Gastrocnemius medialis (tissue), 4 donors: ENCODE measurements around the gene CFDP1. TPM values are rescaled to one million over a fixed set of nuclear protein-coding genes. Genes with fewer than 3 reads are reported as not detected.

Source experiments
- ATAC-seq, 2 donors: fragments of 150-250 bp; one replicate each; pipeline ENCODE4 v1.9.1; 2016
- DNase-seq, 2 donors: peaks; one replicate each; pipeline ENCODE4 v3.0.0-alpha.2; 2019
- H3K27ac ChIP-seq, 4 donors: fragments of 200-600 bp; sonication (generic); 1 replicate in 1 of 4; 2 replicates in 3 of 4; pipeline ENCODE4 v1.5.1; 2016 to 2018; ENCODE audit warnings: mild to moderate bottlenecking in 2 of 4, moderate library complexity in 1 of 4
- H3K27me3 ChIP-seq, 3 donors: fragments of 200-600 bp; sonication (generic) in 2 of 3; 1 replicate in 1 of 3; 2 replicates in 2 of 3; pipeline versions ENCODE4 v1.5.1 to v1.6.0; 2016 to 2019; ENCODE audit warnings: mild to moderate bottlenecking in 1 of 3, moderate library complexity in 1 of 3
- H3K36me3 ChIP-seq, 2 donors: fragments of 200-600 bp; sonication (generic) in 1 of 2; one replicate each; pipeline ENCODE4 v1.5.1; 2017 to 2018
- H3K4me1 ChIP-seq, 2 donors: fragments of 200-600 bp; sonication (generic) in 1 of 2; one replicate each; pipeline ENCODE4 v1.5.1; 2016 to 2017; ENCODE audit warnings: mild to moderate bottlenecking in 2 of 2
- H3K4me3 ChIP-seq, 4 donors: fragments of 200-600 bp; sonication (generic) in 3 of 4; 1 replicate in 1 of 4; 2 replicates in 3 of 4; pipeline ENCODE4 v1.5.1; 2016 to 2019; ENCODE audit warnings: mild to moderate bottlenecking in 2 of 4
- H3K9me3 ChIP-seq, 3 donors: fragments of 200-600 bp; sonication (generic) in 2 of 3; 1 replicate in 1 of 3; 2 replicates in 2 of 3; pipeline ENCODE4 v1.5.1; 2016 to 2019
- POLR2A ChIP-seq, 2 donors: fragments of 450-650 bp; IDR thresholded peaks; one replicate each; pipeline ENCODE4 v1.6.1; 2017; ENCODE audit warnings: antibody characterized with exemption in 2 of 2, mild to moderate bottlenecking in 2 of 2, moderate library complexity in 2 of 2
- in situ Hi-C, 4 donors: fragments of 200-750 bp; cut with MboI; loops; one replicate each; pipeline versions ENCODE4 v1.15.0 to v1.8.0; 2017; ENCODE audit warnings: low sequenced_read_pairs in 4 of 4
- intact Hi-C: fragments of 100-400 bp; cut with DNase I; formaldehyde crosslinking; loops from one replicate; pipeline ENCODE4 v1.15.1; 2023; ENCODE audit warnings: low total_unique reads
- total RNA-seq, 4 donors: library from RNA; depleted of rRNA; stranded (reverse); fragments of >200 nt; gene quantifications; one replicate each; pipeline versions ENCODE4 v1.1.0 to v1.2.3, GENCODE V29; 2016
- TF ChIP-seq, protein P1 (sequence below), 5 experiments: fragments of 450-650 bp in 3 of 5; fragments of 200-600 bp in 2 of 5; sonication (generic) in 2 of 5; IDR thresholded peaks in 4 of 5; conservative IDR thresholded peaks in 1 of 5; 1 replicate in 4 of 5; 2 replicates in 1 of 5; pipeline ENCODE4 v1.5.1; 2016 to 2019; ENCODE audit warnings: antibody characterized with exemption in 5 of 5, mild to moderate bottlenecking in 3 of 5, moderate library complexity in 3 of 5

CFDP1 gene
- total RNA-seq, 4 donors from 2014 or later, result 20.4 to 28.6 (median 24.2) TPM

DNA sequence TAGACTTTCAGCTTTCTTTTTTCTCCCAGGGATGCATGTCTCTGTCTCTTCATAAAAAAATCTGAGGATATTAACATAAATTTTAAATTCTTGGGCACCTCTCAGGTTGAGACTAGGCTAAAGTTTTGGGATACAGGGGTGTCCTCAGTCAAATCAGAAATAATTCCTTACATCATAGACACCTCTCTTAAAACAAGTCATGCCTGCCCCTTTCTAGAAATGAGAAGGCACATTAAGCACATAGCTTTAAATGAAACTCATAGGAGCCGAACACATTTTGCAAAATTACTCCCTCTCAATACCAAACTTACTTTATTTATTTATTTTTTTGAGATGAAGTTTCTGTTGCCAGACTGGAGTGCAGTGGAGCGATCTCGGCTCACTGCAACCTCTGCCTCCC lies 114.6 kb downstream of the CFDP1 start:
- intact Hi-C loops (no loop called here), in situ Hi-C loops (no loop called here)
- Histone ChIP-seq H3K9me3 (no peaks in the 10 kb centered on the region), H3K27ac (no peak overlapping the region), H3K27me3 (no peaks in the 10 kb centered on the region), H3K4me1 (no peaks in the 10 kb centered on the region), H3K4me3 (no peak overlapping the region), H3K36me3 (no peaks in the 10 kb centered on the region)
- DNase-seq, result no peak
- ATAC-seq, result no peak
- TF ChIP-seq, protein P1, sequence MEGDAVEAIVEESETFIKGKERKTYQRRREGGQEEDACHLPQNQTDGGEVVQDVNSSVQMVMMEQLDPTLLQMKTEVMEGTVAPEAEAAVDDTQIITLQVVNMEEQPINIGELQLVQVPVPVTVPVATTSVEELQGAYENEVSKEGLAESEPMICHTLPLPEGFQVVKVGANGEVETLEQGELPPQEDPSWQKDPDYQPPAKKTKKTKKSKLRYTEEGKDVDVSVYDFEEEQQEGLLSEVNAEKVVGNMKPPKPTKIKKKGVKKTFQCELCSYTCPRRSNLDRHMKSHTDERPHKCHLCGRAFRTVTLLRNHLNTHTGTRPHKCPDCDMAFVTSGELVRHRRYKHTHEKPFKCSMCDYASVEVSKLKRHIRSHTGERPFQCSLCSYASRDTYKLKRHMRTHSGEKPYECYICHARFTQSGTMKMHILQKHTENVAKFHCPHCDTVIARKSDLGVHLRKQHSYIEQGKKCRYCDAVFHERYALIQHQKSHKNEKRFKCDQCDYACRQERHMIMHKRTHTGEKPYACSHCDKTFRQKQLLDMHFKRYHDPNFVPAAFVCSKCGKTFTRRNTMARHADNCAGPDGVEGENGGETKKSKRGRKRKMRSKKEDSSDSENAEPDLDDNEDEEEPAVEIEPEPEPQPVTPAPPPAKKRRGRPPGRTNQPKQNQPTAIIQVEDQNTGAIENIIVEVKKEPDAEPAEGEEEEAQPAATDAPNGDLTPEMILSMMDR (IDR thresholded peaks at IDR 0.05 in 4 of 5, conservative IDR thresholded peaks at IDR 0.05 in 1 of 5), result no peak
- no peak for TF ChIP-seq POLR2A (IDR thresholded peaks at IDR 0.05)

DNA sequence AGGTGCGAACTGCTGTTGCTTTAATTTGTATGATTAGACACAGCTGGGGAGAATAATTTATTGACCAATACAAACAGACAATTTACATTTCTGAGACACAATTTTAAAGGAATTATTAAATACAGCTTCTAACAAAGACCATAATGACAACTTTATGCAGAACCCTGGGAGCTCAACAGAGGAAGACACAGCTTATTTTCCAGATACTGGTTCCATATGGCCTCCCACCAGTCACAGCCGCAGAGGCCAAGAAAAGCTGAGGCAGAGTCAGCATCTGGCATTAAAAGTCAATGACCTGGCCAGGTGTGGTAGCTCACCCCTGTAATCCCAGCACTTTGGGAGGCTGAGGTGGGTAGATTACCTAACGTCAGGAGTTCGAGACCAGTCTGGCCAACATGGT lies 115.8 kb downstream of the CFDP1 start:
- in situ Hi-C loops (no loop called here), intact Hi-C loops (no loop called here)
- Histone ChIP-seq H3K27me3 (no peaks in the 10 kb centered on the region), H3K4me3 (no peak overlapping the region), H3K4me1 (no peaks in the 10 kb centered on the region), H3K27ac (no peak overlapping the region), H3K9me3 (no peaks in the 10 kb centered on the region), H3K36me3 (no peaks in the 10 kb centered on the region)
- no peak for DNase-seq
- ATAC-seq, result no peak
- TF ChIP-seq, protein P1 (IDR thresholded peaks at IDR 0.05 in 4 of 5, conservative IDR thresholded peaks at IDR 0.05 in 1 of 5), result no peak
- no peak for TF ChIP-seq POLR2A (IDR thresholded peaks at IDR 0.05)

DNA sequence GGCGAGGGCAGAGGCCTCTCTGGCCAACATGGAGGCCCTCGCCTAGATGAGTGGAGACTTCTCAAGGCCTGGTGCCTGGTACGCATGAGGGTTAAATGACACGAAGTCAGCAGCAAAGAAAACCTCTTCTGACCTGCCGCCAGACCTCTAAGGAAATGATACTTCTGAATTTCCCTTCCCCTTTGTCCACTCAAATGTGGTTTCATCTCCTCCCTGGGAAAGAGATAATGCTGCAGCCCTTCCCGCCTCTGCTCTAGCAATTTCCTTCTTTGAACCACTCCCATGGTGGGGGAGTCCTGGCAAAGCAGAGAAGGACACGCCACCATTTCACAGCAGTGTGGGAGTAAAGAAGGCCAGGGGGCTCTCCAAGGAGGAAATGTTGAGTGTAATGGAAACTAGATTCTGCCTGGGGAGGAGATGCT lies 116.2 kb downstream of the CFDP1 start:
- Histone ChIP-seq H3K36me3 (no peaks in the 10 kb centered on the region), H3K4me3 (no peak overlapping the region), H3K27me3 (no peaks in the 10 kb centered on the region), H3K4me1 (no peaks in the 10 kb centered on the region), H3K27ac (no peak overlapping the region), H3K9me3 (no peaks in the 10 kb centered on the region)
- in situ Hi-C loops, result no loop called here
- DNase-seq (no peak), ATAC-seq (no peak)
- TF ChIP-seq, protein P1 (IDR thresholded peaks at IDR 0.05 in 4 of 5, conservative IDR thresholded peaks at IDR 0.05 in 1 of 5), result no peak
- TF ChIP-seq POLR2A (IDR thresholded peaks at IDR 0.05), result no peak
- intact Hi-C loops, result no loop called here

DNA sequence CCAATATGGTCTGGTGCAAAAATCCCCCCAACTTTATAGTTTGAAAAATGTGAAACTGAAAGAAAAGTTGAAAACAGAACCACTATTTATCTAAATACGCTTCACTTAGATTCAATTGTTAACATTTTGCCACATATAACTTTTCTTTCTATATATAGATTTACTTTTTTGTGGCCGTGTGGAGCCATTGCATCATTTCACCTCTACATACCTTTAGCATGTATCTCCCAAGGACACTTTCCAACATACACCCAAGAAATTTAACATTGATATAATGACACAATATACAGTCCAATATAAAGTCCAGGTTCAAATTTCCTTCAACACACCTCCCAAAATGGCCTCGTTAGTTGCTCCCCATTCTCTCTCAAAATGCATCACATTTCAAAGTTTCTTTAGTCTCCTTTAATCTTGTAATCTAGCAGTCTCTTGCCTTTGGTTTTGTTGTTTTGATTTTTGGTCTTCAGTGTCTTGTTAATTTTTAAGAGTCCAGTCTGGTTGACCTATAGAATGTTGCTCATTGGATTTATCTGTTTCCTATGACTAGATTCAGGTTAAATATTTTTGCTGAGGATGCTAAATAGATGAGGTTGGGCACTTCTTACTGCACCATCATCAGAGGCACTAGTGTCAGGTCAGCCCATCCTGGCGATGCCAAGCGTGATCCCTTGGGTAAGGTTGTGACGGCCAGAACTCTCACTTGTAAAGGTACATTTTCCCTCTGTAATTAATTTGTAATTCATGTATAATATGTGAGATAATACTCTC lies 117.6 kb downstream of the CFDP1 start:
- ATAC-seq (no peak), DNase-seq (no peak)
- TF ChIP-seq POLR2A (IDR thresholded peaks at IDR 0.05), result no peak
- TF ChIP-seq, protein P1 (IDR thresholded peaks at IDR 0.05 in 4 of 5, conservative IDR thresholded peaks at IDR 0.05 in 1 of 5), result no peak
- intact Hi-C loops (no loop called here), in situ Hi-C loops (no loop called here)
- no peaks in the 10 kb centered on the region for H3K36me3 ChIP-seq
- H3K4me1 ChIP-seq, result no peaks in the 10 kb centered on the region
- H3K9me3 ChIP-seq, result no peaks in the 10 kb centered on the region
- H3K4me3 ChIP-seq, result no peak overlapping the region
- H3K27me3 ChIP-seq, result no peaks in the 10 kb centered on the region
- H3K27ac ChIP-seq, result no peak overlapping the region

DNA sequence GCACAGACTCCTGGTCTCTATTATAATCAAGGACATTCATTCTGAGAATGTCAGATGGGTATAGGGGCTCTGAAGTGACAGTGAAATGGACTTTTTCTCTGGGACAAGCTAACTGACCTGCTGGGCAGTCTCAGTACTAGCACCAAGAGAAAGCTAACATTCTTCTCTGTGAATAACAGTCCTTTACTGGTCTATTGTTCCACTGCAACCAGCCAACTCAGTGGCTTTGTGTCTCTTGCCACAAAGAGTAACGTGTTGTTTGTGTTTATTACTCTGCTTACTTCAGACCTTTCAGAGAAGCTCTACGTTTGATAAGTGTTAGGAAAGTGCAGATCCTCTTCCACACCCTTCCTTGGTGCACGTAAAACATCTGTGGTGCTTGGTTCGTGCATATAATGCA lies 120.4 kb downstream of the CFDP1 start:
- in situ Hi-C loops, result no loop called here
- no peak for ATAC-seq
- intact Hi-C loops, result no loop called here

More for the DNA sequence above, 120.4 kb downstream of the CFDP1 start:
- no peak for TF ChIP-seq POLR2A (IDR thresholded peaks at IDR 0.05)
- TF ChIP-seq, protein P1 (IDR thresholded peaks at IDR 0.05 in 4 of 5, conservative IDR thresholded peaks at IDR 0.05 in 1 of 5), result no peak
- no peak overlapping the region for H3K4me3 ChIP-seq
- H3K27ac ChIP-seq, result no peak overlapping the region
- no peaks in the 10 kb centered on the region for H3K4me1 ChIP-seq
- H3K27me3 ChIP-seq, result no peaks in the 10 kb centered on the region
- no peak for DNase-seq
- no peaks in the 10 kb centered on the region for H3K36me3 ChIP-seq
- H3K9me3 ChIP-seq, result no peaks in the 10 kb centered on the region
